GM19035 (cell line): ENCODE data around the gene SEC23B.

ENCODE experiments used
- ATAC-seq: cut with Tn5 transposase; IDR thresholded peaks from one replicate; pipeline ENCODE4 v1.9.1; 2021; ENCODE audit not compliant: unreplicated experiment

The SEC23B gene

DNA sequence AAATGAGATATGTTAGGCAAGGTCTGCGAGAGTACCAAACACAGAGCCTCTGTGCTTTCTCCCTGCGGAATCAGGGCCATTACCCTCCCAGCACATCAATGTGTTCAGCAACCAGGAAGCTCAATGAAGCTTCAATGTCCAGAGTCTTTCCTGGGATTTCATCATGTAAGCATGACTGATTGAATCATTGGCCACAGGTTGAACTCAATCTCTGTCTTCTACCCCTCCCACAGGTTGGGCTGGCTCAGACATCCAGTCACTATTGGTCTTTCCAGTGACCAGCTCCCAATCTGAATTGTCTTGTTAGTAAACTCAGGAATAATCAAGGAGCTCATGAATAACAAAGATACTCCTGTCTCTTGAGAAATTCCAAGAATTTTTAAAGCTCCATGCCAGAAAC is 77.4 kb downstream of the SEC23B start:
- no peak for ATAC-seq

DNA sequence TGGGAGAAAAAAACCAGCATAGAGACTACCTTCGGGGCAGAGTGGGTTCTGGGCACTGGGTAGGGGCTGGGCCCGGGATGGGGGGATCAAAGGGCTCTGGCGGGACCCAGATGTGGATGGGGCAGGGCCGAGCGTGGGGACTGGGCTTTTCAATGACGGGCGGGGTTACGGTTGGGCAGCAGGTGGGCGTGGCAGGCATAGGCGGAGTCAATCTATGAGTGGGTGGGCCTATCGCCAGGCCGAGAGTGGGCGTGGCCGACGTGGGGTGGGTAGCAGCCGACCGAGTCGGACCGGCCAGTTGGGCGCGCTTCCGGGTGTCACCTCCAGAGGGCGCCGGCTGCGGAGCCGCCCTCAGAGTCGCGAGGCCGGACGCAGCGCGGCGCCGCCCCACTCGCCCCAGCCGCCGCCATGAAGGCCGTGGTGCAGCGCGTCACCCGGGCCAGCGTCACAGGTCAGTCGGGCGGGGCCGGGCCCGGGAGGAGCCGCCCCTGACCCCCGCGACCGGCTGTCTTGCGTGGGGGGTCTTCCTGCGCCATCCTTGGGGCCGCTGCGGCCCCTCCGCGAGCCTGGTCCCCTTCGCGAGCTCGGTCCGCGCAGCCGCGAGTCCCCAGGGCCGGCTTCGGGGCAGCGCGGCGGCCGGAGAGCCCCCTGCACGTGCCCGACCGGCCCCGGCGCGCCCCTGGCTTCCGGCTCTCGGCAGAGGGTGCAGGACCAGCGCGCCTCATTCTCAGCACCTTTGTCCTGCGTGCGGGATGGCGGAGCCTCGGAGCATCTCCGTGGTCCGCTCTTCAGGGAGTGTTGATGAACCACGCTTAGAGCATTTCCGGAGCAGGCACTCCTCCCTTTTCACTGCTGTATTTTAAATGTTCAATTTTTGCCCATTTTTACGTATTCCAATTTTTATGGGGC is 80.2 kb downstream of the SEC23B start, which contains the start of gene DTD1:
TSS of gene DTD1 (plus strand) at position 390 of the 909 bp plus-strand sequence. CDS start at position 409, 19 bp downstream.
- peak; percentile 90 for ATAC-seq

DNA sequence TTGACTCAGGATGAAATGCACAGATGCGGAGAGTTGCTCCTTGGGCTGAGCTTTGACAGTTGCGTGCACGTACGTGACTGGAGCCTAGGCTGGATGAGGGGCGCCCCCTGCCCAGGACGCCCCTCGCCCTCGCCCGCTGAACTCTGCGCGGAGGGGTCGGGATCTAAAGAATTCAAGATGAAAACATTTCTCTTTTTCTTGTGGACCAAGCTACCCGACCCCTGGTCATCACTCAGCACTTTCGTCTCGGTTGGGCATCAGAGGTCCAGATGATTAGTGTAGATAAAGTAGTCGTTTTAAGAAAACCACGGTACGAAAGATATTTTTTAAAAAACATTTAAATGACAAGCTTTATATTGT is 80.8 kb downstream of the SEC23B start:
- peak; percentile 2 for ATAC-seq

DNA sequence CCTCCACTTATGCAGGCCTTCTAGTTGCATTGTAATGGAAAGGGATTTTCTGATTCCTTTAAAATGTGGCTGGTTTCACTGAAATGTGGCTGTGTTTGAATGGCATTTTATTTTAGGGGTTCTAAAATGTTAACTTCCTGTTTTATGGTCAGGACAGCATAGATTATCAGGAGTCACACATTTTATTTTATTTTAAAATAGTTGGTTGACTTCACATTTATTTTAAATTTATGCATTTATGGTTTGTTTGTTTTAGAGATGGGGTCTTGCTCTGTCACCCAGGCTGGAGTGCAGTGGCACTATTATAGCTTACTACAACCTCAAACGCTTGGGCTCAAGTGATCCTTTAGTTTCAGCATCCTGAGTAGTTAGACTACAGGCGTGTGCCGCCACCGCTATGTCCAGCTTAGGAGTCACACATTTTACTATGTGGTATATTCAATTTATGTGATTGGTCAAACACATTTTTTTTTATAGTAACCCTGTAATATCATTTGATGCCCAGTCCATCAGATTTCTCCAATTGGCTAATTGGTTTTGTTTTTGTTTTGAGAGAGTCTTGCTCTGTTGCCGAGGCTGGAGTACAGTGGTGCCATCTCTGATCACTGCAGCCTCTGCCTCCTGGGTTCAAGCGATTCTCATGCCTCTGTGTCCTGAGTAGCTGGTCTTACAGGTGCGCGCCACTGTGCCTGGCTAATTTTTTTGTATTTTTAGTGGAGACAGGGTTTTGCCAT is 82.4 kb downstream of the SEC23B start:
- ATAC-seq, result no peak

DNA sequence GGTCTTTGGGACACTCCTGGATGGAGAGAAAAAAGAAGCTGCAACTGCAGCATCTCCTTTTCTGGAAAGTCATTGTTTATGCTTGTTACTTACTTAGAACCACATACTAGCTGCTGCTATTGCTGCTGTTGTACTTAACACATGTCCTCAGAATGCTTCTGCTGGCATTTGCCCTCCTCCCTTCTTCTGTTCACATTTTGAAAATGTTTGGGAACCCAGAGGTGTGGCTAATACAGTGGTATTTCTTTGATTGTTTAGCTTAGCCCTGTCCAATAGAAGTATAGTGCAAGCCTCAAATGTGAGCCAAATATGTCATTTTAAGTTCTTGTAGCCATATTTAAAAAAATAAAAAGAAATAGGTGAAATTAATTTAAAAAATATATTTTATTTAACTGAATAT is 88.5 kb downstream of the SEC23B start:
- ATAC-seq, result no peak

DNA sequence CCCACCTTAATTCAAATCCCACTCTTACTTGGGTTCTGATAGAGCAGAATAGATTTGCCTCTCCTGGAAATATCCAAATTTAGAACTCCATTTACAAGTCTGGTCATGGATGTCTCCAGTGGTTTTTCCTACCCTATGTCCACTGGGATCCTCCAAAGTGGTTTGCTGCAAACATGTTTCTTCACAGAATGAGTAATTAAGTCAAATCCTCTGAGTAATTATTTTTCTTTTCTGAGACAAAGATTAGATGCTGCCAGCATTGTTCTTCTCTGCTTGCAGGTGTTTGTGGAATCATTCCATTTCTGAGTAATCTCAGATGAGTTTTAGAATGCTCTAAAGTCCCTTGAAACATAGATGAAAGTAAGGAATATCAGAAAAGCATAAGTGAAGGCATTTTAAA is 102.0 kb downstream of the SEC23B start:
- no peak for ATAC-seq
